HG03039 (cell line): Measurements from ENCODE around the gene ASPRV1.
"Not testable (repeated sequence)": the region's sequence is repeated elsewhere in the genome, so short reads cannot be mapped to it uniquely, and the experiment has no call there.

Experiments
- ATAC-seq: cut with Tn5 transposase; IDR thresholded peaks from one replicate; pipeline ENCODE4 v1.9.1; 2021; ENCODE audit warnings: mild to moderate bottlenecking, moderate library complexity; ENCODE audit not compliant: unreplicated experiment

ASPRV1 gene

DNA sequence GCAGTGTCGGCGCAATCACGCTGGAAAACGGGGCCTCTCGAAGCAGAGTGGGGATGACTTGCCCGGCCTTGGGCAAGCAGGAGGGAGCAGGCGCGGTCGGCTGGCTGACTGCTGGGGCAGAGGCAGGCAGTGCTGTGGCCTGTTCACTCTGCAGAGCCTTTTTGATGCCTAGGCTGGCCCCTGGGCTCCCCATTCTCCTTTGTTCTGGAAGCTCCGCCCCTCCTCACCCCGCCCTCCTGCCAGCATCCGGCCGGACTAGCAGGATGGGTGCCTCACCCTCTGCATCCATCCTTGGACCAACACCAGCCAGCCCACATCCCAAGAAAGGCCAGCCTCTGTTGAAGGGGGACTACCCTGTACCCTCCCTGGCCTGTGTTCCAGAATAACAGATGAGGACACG is at the start of gene ASPRV1:
TSS of gene ASPRV1 (minus strand) at position 136 of the 400 bp plus-strand sequence. CDS start 195 bp downstream, outside the sequence.
- ATAC-seq: no peak

DNA sequence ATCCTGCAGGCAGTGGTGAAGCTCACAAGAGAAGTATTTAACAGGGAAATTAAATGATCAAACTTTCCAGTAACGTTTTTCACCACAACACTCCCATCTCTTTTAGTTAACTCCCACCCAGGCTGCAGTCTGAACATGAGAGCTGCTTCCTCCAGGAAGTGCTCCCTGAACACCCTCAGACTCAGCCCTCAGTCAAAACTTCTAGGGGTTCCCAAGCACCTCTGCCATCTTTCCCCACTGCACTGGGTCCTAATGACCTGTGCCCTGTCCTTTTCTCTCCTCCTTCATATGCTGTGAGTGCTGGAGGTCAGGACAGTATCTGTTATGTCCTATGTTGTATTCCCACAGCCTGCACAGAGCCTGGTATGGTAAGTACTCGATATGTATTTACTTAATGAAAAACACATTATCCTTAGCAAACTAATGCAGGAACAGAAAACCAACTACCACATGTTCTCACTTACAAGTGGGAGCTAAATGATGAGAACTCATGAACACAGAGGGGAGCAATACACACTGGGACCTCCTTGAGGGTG is 49.2 kb upstream of the ASPRV1 start:
- ATAC-seq: no peak

DNA sequence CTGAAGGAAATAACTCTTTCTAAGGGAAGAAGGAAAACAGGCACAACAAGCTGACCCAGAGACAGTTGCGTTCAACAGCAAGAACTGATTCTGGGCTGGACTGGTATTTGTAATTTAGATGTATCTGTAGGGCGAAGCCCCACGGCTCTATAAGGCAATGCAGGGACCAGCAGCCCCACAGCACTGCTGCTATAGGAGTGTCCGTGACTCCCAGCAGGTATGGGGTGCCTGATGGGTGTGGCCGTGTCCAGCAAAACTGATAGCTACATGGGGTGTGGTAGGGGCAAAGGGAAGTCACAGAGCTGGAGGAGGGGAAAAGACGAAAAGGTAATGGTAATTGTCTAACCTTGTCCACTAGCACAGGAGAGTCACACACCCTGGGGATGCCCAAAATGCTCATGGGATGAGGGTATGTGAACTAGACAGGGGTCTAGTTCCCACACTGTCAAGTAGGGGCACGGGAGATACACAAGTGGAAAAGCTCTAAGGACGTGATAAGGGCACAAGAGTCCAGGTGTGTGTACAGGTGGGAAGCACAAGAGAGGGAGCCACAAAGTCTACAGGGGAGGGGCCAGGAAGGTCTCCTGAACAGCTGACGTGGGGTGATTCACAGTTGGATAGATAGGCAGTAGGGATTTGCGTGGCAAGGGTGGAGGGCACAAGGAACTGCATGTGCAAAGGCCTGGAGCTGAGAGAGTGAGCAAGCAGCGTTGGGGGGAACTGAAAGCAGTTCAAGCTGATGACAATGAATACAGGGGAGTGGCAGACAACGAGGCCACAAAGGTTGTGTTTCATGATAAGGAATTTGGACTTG is 48.5 kb upstream of the ASPRV1 start:
- no peak for ATAC-seq

DNA sequence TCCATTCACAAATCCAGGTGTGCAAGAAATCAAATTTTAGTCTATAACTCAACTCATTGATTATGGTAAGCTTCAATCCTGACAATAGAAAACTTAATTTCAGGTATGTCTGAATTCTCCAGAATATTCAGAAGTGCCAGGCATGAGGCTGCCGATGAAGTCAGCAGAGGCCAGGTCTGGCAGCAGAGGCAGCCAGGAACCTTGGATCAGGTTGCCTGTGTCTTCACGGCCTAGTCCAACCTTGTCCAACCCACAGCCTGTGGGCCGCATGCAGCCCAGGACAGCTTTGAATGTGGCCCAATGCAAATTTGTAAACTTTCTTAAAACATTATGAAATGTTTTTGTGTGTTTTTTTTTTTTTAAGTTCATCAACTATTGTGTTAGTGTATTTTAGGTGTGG is 46.9 kb upstream of the ASPRV1 start:
- no peak for ATAC-seq

DNA sequence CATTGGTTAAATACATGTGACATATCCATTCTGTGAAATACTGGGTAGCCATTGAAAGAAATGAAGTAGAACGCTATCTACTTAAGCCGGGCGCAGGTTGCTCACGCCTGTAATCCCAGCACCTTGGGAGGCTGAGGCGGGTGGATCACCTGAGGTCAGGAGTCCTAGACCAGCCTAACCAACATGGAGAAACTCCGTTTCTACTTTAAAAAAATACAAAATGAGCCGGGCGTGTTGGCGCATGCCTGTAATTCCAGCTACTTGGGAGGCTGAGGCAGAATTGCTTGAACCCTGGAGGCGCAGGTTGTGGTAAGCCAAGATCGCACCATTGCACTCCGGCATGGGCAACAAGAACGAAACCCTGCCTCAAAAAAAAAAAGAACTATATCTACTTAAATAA is 45.7 kb upstream of the ASPRV1 start:
- ATAC-seq: no peak

DNA sequence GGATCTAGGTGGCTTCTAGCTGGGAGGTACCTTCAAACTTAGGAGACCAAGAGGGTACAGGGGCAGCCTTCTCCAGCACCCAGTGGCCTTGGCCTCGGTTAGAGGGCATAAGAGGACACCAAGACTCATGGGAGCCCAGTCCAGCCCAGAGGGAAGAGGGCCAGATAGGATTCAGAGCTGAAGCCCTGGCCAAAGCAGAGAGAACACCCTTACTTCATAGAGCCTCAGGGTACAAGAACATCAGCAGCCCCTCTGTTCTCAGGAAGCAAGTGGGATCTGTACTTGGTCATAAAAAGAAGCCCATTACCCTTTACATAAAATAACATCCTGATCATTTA is 45.0 kb upstream of the ASPRV1 start:
- no peak for ATAC-seq

DNA sequence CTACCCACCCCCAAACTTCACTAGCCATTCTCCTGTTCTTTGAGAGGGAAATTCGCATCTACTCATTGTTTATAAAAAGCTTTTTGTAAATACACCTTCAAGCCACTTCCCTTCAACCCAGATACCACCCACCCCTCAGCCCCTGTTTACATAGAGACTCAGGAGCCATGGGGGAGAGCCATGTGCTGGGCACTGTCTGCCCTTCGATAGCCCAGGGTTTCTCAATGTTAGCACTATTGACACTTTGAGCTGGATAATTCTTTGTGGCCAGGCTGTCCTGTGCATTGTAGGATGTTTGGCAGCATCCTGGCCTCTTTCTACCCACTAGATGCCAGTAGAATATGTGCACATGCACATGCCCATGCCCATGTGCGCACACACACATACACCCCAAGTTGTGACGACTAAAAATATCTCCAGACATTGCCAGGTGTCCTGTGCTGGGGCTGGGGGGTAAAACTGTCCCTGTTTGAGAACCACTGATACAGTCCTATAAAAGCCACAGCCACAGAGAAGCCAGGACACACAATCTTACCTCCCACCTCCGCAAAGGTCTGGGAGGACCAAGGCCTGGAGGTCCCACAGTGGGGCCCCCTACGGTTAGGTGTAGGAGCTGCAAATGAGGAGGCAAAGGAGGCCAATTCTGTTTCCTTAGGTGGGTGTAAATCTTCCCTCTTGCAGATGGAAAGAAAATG is 44.5 kb upstream of the ASPRV1 start:
- ATAC-seq: no peak

DNA sequence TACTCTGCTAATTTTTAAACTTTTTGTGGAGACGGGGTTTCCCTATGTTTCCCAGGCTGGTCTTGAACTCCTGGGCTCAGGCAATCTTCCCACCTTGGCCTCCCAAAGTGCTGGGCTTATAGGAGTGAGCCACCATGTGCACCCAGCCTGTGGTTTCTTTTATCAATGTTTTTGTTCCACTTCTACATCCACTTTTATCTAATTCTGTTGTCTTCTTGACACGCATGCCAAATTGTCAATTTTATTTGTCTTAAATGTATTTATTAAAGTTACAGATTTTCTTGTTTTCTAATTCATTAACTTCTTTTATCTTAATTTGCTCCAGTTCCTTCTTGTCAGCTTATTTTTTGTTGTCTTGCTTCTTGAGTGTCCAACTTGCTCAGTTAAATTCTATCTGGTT is 43.8 kb upstream of the ASPRV1 start:
- no peak for ATAC-seq

DNA sequence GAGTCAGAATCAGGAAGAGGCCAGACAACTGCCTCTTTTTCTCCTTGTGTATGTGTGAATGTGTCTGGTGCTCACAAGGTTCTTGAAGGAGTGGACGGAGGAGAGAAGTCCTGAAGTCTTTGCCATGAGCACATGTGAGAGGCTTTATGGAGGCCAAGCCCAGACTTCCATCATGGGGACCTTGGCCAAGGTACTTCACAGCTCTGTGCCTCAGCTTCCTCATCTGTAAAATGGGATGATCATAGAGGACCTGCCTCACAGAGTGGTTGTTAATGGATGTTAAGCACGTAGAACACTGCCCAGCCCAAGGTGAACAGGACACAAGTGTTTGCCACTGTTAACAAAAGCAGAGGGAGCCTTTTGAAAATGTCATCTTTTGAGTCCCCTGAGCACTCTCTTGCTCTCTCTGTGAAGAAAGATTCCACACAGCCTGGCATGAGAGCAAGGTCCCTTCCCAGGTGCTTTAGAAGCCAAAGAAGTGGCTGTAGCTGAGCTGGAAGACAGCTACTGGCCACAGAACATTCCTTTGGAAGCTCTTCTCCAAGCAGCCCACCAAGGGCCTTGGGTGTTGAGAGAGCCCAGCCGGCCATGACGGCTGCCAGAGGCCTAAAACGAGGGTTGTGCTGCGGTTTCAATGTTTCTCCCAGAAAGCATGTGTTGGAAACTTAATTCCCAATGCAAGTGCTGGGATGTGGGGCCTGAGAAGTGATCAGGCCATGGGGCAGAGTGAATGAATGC is 41.8 kb upstream of the ASPRV1 start:
- ATAC-seq: no peak

DNA sequence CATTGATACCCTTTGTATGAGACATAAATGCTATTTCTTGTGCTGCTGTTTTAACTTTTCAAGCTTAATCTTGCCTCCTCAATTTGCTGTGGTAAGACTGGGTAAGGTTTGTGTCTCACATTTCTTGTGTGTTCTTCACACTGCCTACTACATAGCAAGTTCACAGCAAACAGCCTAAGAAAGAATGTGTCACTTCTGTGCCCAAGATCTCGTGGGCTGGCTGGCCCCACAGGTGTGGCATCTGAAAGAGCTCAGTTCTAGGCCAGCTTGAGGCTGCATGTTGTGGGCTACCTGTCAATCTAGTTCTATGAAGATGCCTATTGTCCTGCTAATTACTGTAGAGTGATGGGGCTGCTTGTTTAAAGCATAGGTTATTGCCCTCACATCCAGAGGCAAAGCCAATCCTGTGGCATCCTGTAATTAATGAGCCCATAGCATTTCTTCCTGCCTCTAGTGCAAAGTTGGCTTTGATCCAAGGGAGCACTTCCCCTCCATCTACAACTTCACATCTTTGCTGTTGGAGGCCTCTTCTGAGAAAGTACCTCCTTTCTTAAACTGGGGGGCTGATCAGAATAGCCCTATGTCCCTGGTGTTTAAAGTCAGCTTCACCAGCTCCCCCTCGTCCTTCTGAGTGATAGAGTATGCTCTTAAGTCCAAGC is 40.9 kb upstream of the ASPRV1 start:
- ATAC-seq: no peak

DNA sequence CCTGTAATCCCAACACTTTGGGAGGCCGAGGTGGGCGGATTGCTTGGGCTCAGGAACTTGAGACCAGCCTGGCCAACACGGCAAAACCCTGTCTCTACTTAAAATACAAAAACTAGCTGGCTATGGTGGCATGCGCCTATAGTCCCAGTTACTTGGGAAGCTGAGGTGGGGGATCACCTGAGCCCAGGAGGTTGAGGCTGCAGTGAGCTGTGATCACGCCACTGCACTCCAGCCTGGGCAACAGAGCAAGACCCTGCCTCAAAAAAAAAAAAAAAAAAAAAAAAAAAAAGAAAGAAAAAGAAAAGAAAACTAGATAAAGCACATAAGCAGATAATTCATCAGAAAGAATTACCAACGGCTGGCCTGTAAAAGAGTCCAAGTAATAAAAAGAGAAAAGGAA is 39.1 kb upstream of the ASPRV1 start:
- ATAC-seq: not testable (repeated sequence)

DNA sequence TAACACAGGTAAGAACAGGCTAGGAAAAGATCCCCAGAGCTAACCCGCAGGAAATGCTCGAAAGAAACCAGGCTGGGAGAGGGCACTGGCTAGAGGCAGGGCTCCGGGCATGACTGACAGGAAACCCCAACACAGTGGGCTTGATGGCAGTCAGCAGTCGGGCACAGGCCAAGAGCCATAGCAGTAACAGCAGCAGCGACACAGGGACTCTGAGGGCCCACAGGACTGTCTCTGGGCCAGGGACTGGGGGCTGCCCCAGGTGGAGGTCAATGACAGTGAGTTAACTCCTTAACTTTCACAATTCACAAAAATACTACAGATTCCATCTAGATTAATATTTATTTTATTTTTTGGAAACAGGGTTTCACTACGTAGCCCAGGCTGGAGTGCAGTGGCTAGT is 37.3 kb upstream of the ASPRV1 start:
- no peak for ATAC-seq

DNA sequence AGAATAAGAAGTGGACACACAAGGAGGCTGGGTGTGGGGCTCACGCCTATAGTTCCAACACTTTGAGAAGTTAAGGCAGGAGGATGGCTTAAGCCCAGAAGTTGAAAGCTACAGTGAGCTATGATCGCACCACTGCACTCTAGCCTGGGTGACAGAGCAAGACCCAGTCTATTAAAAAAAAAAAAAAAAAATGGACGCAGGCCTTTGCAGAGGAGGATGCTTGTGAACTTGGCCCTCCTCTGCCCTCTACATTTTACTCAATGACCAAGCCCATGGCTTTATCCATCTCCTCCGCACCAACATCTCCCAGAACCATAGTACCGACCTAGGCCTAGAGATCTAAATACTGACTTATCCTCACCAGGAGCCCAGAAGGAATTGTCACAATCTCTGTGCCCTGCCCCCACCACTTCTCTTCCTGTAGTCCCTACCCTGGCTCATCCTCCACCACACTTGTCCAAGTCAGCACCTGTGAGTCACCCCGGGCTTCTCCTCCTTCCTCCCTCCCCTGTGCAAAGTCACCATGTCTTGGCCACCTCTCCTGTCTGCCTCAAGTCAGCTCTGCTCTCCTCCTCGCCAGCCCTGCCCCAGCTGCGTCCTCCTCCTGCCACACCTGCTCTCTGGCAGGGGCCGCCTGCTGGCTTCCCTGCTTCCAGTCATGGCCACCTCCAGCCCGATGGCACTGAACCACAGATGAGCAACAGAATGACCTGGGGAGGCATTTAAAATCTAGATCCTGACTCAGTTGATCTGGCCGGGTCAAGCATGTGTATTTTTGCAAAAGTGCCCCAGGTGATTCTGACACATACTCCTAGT is 35.8 kb upstream of the ASPRV1 start:
- no peak for ATAC-seq

DNA sequence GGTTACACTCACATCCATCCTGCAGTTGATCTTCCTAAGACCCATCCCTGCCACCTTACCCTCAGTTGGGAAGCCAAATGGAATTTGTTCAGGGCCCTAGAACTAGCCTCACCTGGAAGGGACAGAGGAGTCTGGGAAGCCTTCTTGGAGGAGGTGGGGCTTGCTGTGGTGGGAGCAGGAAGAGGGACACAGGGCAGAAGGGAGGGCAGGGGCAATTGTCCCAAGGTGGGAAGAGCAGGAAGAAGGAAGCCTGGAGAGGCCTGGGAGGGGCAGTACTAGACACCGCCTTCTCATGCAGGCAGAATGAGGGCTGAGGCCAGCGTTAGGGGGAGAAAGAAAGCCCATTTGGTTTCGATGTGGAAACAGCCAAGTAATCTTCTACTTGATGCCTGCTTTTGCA is 34.1 kb upstream of the ASPRV1 start:
- ATAC-seq: no peak

DNA sequence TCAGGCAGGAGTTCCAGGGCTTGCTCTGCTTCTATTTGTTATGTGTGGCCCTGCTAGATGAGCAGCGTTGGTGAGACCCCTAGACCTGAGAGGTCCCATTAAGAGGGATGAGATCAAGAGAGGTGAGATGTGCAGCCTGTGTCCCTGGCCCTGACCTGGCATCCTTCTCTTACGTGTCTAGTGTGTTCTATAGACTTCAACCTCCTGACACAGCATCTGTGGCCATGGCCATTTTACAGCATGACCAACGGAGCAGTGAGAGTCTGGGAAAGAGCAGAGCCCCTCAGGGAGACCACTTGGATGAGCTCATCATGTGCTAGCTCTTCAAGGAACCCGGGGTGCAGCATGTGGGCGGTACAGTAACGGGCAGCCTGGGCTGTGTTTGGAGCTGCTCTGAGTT is 32.7 kb upstream of the ASPRV1 start:
- ATAC-seq: no peak

DNA sequence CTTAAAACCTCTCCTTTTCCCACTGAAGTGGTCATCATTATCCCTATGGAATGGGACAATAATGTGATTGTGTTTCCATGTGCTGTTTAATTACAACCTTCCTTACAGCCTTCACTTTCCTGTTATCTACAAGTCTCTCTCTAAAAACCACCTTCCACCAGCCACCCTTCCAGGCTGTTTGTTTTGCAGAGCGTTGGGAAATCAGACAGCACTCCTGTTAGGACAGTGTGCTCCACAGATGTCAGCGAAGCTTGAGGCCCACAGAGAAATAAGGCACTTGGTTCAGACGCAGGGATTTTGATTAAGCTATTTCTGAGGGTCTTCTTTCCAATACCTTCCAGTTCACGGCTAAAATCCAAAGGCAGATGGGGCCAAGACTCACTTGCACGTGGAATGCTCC is 32.3 kb upstream of the ASPRV1 start:
- no peak for ATAC-seq

DNA sequence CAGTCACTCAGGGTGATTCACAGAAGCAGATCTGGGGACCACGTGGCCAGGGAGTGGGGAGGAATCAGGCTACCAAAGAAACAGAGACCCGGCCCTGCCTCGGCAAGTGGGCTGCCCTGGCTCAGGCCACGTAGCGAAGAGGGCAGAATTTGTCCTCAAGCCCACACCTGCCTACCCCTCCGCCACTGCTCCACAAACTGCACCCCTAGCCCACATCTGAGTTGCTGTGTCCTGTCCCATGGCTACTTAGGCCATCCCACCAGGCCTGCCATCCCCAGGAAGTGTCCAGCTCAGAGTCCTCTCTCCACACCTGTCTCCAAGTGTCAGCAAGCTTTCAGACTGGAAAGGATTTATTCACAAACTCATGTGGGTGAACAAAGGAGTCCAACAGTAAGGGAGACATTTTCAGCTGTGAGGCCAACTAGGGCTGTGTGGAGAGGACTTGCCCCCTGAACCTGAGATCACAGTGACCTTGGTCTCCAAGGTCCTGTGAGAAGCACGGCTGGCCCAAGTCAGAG is 31.7 kb upstream of the ASPRV1 start:
- ATAC-seq: no peak

DNA sequence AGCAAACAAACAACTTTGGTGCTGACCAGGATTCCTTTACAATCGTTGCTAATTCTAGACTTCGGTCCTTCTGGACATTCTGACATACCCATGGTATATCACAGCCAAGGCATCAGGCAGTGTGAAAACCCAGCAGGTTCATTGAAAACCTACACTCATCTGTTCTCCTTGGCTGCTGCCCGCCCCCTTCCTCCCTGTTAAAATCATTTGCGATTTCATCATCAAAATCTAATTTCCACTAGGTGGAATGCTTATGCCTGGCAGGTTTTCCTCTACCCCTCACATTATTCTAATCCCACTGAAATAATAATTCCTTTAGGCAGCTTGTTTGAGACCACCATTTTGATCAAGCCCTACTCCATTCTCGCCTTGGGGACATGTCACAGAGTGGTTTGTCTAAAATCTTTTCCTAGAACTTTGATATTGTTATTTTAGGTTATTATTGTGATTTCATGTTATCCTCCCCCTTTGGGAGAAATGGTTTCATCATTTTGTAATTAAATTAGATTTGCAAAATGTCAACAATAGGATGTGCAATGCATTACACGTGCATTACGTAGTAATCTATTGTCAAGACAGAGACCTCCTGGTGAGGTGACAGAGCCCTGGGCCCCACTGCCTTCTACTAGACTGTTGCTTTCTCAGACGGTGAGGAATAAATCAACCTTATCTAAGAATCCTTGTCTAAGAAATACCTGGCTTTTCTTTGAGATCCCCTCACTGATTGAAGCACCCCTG is 31.0 kb upstream of the ASPRV1 start:
- no peak for ATAC-seq

DNA sequence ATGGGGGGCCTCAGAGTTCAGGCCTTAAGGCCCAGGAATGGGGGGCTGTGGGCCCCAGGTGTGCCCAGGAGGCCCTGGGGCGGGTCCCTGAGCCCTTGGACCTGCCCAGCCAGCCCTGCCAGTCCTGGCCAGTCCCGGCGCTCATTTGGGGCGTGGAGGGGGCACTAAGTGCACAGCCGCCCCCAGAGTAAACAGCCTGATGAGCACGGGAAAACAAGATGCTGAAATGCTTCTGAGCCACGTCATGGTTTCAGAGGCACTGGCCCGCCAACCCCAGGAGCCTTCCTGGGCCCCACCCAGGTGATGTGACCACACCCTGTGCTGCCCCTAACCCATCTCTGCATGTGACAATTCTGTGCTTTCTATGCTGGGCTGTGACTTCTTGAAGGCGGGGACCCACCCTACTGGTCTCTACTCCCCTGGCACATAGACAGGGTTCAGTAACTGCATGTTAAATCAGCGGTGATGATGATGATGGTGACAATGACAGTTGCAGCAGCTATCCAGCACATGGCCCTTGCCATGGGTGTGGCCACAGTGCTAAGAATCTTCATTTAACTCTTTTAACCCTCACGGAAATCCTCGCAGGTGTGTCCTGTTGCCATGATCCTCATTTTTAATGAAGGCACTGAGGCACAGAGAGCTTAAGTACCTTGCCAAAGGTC is 28.1 kb upstream of the ASPRV1 start:
- ATAC-seq: no peak
